Activated CD4-positive, alpha-beta T cell treated with anti-CD3 and anti-CD28 coated beads, Interleukin-2, amount 50 U/mL, for 48 hours (primary cell): ENCODE data around the gene PDE5A.
"Not testable (repeated sequence)": the region's sequence is repeated elsewhere in the genome, so short reads cannot be mapped to it uniquely, and the experiment has no call there.

Source experiments
- DNase-seq, 2 experiments: peaks; one replicate each; pipeline ENCODE4 v3.0.0-alpha.2; 2020

PDE5A gene

GRCh38 chr4:119628281-119629141, at the start of gene PDE5A:
Gene PDE5A (minus strand): TSS chr4:119628804. CDS start chr4:119628671, 133 bp downstream.
- DNase-seq, result peak; percentile 78 to 81

- no peak for DNase-seq
These were observed 47.5 kb upstream of the PDE5A start for GRCh38 chr4:119676101-119676500.

GRCh38 chr4:119675391-119675790, 46.8 kb upstream of the PDE5A start:
- no peak for DNase-seq

GRCh38 chr4:119672938-119673337, 44.3 kb upstream of the PDE5A start:
- no peak for DNase-seq

- no peak for DNase-seq
These were observed 43.5 kb upstream of the PDE5A start for GRCh38 chr4:119672086-119672485.

GRCh38 chr4:119671205-119671604, 42.6 kb upstream of the PDE5A start:
- DNase-seq, result no peak

- DNase-seq, result no peak
These were observed 39.2 kb upstream of the PDE5A start for GRCh38 chr4:119667802-119668201.

- no peak for DNase-seq
These were observed 38.1 kb upstream of the PDE5A start for GRCh38 chr4:119666653-119667091.

GRCh38 chr4:119665752-119666151, 37.1 kb upstream of the PDE5A start:
- no peak for DNase-seq

GRCh38 chr4:119664168-119664907, 35.7 kb upstream of the PDE5A start:
- DNase-seq, result no peak

- no peak for DNase-seq
These were observed 34.7 kb upstream of the PDE5A start for GRCh38 chr4:119663160-119663788.

GRCh38 chr4:119662612-119663011, 34.0 kb upstream of the PDE5A start:
- DNase-seq, result not testable (repeated sequence)

- no peak for DNase-seq
These were observed 32.6 kb upstream of the PDE5A start for GRCh38 chr4:119661231-119661630.

- no peak for DNase-seq
These were observed 31.0 kb upstream of the PDE5A start for GRCh38 chr4:119659576-119659975.

- DNase-seq, result no peak
These were observed 28.6 kb upstream of the PDE5A start for GRCh38 chr4:119657111-119657611.

GRCh38 chr4:119656342-119656741, 27.7 kb upstream of the PDE5A start:
- no peak for DNase-seq

- DNase-seq, result no peak
These were observed 26.7 kb upstream of the PDE5A start for GRCh38 chr4:119655111-119655837.

GRCh38 chr4:119653990-119654389, 25.4 kb upstream of the PDE5A start:
- DNase-seq, result no peak

GRCh38 chr4:119652998-119653397, 24.4 kb upstream of the PDE5A start:
- DNase-seq, result no peak

- no peak for DNase-seq
These were observed 19.8 kb upstream of the PDE5A start for GRCh38 chr4:119648398-119648797.

GRCh38 chr4:119647558-119647957, 19.0 kb upstream of the PDE5A start:
- no peak for DNase-seq

- DNase-seq, result no peak
These were observed 17.9 kb upstream of the PDE5A start for GRCh38 chr4:119646347-119647071.
